Measurements from ENCODE around the gene JUP.

JUP gene

DNA sequence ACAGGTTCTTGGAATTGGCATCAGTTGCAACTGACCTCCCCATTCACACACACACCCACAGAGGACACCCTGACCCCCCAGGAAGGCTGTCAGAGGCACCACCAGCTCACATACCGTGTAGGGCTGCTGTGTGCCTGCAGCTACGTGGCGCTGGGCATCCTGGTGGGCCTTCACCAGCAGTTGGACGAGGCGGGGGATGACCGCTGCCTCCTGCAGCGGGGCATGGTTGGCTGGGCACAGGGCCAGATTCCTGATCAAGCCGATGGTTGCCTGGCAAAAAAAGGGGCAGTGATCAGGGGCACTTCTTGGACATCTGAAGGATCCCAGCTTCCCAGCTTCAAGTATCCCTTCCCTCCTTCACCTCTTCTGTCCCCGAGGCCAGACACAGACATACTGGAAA, 27.9 kb downstream of the JUP start:
- no peak for DNase-seq (ENCODE audit: low read depth)

DNA sequence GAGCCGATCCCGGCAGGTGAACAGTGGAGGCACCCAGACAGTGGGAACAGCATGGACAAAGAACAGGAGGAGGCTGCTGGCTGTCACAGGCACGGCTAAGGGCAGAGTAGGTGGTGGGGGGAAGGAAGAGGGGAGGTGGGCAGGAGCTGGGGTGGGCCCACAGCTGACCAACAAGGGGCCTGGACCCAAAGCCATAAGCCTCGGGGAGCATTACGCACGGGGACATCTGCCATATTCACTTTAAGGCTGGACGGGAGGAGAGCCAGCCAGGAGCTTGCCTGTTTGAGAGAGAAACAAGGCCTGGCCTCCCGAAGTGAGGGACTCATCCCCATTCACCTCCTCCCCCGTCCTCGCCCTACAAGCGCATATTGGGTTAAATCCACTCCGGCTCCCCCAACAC, 32.4 kb downstream of the JUP start:
- no peak for DNase-seq (ENCODE audit: low read depth)

DNA sequence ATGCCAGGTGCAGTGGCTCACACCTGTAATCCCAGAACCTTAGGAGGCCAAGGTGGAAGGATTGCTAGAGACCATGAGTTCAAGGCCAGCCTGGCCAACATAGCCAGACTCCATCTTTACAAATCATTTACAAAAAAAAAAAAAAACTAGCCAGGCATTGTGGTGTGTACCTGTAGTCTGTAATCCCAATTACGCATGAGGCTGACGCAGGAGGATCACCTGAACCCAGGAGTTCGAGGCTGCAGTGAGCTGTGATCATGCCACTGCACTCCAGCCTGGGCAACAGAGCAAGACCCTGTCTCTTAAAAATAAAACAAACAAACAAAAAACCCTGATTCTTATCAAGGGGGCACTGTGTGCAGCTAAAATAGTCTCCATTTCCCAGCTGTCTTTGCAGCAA, 35.2 kb downstream of the JUP start:
- DNase-seq (ENCODE audit: low read depth) = no peak

DNA sequence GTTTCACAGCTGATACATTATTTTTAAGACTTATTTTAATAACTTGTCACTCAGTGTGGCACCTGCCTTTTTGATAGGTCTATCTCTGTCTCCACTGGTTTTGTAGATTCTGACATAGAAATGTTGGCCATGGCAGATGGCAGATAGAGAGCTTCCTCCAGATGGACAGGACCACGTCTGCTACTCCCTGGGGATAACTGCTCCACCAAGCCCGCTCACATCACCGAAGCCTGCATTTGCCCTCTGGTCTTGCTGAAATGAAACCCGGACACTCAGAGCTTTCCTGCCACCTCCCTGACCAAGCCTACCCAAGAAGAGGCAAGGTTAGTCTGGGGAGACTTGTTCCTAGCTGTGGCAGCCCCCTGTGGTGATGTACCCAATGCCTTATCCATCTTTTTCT, 35.6 kb downstream of the JUP start:
- DNase-seq (ENCODE audit: low read depth) = no peak

DNA sequence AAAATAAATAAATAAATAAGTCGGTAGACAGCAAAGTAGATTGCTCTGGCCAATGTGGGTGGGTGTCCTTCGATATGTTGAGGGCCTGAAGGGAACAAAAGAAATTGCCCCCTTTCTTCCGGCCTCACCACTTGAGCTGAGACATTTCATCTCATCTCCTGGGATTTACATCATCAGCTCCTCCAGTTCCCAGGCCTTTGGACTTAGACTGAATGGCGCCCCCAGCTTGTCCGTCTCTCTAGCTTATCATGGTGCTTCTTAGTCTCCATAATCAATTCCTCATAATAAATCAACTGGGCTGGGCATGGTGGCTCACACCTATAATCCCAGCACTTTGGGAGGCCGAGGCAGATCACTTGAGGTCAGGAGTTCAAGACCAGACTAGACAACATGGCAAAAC, 38.2 kb downstream of the JUP start:
- no peak for DNase-seq (ENCODE audit: low read depth)

DNA sequence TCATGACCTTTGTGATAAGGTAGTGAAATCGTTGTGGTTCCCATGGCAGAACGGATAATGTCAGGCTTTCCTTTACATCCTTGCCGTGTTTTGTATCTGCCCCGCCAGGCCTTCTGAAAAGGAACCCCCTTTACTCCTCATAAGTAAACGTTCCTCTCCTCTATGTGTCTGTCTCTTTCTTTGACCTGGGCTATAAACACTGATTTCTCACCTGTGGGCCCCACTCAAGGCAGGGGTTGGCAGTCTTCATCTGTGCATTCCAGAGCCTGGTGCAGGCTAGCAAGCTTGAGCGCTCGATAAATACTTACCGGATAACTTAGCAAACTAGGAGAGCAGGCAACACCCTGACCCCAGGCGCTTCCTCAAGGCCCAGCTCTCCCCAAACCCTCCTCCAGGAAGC, 44.8 kb downstream of the JUP start:
- DNase-seq (ENCODE audit: low read depth) = no peak

DNA sequence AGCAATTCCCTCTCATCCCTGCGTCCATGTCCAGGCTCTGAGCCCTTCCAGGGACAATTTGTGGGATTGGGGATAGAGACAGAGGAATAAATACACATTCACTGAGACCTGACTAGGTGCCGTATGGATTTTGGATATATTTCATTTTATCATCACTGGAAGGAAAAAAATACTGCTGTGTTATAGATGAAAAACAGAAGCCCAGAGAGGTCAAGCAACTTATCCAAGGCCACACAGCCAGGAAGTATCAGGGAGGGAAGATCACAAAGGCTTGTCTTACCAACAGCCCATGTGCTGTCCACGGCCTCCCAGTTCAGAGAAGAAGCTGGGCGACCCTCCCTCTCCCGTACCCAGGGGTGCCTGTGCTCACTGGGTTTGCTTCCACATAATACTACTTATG, 46.0 kb downstream of the JUP start:
- no peak for DNase-seq (ENCODE audit: low read depth)

DNA sequence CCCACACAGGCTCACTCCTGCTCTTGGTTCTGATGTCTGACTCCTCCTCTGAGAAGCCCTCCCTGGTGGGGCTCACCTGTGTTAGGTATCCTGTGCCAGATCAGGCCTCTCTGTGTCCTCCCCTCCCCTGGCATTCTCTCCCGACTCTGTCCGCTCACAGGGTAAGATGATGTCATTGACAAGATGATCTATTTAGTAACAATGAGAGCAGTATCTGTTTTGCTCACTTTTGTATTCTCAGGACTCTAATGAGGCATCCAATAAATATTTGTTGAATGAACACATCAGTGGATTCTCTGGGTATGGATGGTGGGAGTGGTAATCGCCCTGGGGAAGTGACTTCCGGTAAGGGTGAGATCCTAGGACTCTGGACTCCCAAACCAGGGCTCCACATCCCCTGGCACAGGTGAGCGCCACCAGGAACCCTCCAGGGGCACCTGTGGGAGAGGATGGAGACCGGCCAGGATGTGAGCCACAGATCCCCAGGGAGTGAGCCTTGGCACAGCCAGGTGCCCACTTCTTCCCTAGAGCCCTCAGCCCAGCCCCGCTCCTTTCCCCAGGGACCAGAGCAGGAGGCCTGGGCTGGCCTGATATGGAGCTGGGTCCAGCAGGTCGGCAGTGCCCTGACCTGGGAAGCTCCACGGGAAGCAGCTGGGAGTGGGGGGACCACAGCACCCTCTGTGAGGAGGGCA, 46.7 kb downstream of the JUP start:
- no peak for DNase-seq (ENCODE audit: low read depth)

DNA sequence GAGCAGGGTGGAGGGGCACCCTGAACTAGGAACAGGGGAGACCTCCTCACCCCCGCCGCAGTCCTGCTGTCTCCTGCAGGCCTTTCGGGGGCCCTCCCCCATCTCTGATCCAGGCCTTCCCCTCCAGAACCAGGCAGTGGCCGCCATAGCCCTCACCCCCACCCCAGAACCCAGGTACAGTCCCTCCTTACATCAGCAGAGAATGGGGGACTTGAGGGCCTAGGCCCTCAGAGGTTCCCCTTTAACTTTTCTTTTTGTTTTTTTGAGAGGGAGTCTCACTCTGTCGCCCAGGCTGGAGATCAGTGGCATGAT, 47.8 kb downstream of the JUP start:
- no peak for DNase-seq (ENCODE audit: low read depth)

DNA sequence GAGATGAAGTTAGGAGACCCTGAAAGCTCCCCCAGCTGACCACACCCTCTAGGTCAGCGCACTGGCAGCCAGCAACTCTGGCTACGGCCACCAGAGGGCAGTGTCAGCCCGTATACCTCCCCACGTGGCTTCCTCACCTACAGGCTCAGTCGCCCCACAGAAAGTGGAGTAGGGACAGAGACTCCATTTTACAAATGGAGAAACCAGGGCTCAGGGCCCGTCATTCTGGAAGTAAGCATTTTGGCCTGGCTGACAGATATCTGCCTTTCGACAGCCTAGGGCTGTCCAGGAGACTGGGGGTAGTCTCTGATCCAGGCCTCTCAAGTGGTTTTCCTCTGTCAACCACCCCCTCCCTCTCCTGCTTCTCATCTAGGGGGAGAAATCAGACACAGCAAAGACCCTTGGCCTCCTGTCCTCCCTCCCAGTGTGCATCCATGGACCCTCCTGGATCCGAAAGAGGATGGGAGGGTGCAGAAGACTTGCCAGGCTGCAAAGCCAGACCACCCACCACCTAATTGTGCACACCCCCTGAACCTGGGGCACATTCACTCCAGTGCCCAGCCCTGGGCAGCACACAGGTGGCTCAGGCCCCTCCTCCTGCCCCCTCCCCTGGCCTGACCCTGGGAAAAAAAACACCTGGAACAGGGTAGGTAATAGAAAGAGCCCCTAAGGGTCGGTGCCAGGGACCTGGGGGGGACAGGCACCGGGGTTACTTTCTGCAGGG, 48.3 kb downstream of the JUP start:
- peak; percentile 53 for DNase-seq (ENCODE audit: low read depth)

DNA sequence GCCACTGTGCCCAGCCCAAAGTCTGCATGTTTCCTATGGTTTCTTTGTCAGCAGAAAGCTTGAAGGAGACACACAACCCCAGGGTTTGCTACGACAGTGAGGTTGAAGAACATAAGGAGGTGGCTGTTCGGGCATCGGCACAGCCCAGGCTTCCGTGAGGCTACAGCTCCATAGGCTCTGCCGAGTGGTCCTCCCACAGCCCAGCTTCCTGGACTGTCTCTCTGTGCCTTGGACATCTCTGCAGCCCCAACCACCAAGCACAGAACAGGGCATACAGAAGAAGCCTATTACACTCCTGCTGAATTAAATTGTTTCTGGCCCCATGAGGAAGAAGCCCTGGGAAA, 48.9 kb downstream of the JUP start:
- no peak for DNase-seq (ENCODE audit: low read depth)

DNA sequence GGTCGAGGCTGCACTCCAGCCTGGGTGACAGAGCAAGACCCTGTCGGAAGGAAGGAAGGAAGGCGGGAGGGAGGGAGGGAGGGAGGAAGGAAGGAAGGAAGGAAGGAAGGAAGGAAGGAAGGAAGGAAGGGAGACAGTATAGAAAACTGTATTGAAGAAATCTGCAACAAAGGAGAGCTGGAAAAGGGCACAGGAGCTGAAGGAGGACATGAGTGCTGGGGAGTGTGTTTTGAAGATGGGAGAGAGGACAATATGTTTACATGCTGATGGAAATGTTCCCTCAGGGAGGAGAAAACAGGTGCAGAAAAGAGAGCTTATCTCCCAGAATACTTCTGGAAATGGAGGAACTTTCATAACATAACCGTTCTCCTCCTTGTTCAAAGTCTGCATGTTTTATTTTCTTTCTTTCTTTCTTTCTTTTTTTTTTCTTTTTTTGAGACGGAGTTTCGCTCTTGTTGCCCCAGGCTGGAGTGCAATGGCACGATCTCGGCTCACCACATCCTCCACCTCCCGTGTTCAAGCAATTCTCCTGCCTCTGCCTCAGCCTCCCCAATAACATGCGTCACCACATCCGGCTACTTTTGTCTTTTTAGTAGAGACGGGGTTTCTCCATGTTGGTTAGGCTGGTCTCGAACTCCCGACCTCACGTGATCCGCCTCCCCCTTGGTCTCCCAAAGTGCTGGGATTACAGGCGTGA, 49.4 kb downstream of the JUP start:
- DNase-seq (ENCODE audit: low read depth) = no peak

DNA sequence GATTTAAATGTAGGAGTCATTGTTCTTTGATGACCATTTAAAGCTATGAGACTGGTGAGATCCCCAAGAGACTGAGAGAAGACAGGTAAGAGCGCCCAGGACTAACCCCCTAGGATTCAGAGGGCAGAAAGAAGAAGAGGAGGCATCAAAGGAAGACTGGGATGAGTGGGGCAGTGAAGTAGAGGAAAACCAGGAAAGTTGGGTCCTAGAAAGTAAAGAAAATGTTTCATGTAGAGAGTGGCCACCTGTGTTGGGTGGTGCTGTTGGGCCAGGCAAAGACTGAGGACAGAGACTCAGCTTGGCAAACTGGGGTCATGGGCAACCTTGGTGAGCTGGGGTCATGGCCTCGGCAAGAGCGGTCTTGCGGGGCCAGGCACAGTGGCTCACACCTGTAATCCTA, 50.8 kb downstream of the JUP start:
- DNase-seq (ENCODE audit: low read depth) = no peak

DNA sequence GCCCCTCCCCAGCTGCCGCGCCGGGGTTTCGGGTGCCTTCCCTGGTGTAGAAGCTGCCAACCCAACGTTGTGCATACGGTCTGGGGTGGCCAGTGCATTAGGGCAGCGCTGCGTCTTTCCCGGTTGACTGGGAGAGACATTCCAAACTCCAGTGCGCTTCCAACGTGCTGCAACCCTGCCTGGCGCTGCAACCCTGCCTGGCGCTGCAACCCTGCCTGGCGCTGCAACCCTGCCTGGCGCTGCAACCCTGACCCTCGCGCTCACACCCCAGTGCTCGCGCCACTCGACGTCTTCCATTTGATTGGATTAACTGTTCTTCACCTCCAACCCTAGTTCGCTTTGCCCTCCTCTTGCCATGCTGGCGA, 51.6 kb downstream of the JUP start:
- no peak for DNase-seq (ENCODE audit: low read depth)

DNA sequence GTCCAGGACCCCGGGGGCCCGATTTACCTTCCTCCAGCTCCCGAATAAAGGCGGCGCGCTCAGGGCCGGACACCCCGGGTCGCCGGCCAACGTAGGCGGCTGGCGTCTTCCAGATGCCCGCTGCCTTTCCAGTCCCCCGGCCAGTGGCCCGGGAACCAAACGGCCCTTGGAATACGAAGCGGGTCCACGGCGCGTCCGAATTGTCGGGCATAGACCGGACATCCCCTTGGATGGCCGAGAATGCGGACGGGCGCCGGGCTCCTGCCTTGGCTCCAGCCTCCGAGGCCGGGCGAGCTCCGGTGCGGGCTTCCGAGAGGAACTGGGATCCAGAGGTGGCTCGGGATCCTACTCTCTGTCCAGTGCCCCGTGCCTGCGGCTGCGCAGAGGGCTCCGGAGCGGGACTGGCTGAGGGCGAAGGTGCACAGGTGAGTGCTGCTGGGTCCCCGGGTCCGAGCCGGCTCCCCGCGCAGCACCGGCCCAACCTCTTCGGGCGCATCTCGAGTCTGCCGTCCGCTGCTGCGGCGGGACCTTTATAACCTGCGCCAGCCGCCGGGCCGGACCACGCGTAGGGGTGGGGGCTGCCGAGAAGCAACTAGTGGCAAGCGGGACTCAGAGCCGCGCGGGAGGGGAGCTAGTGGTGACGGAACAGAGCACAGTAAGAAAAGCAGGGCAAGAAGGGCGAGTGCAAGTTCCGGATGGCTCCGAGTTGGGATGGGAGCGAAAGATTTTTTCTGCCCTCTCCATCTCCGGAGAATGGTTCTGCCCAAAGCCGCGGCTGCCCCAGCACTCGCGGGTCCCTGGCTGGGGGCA, 52.2 kb downstream of the JUP start, which contains the start of gene HAP1:
Gene HAP1, minus strand, starts transcription at position 505 of the 810 bp plus-strand sequence. Its CDS starts 9 bp downstream, at position 496.
- no peak for DNase-seq (ENCODE audit: low read depth)

DNA sequence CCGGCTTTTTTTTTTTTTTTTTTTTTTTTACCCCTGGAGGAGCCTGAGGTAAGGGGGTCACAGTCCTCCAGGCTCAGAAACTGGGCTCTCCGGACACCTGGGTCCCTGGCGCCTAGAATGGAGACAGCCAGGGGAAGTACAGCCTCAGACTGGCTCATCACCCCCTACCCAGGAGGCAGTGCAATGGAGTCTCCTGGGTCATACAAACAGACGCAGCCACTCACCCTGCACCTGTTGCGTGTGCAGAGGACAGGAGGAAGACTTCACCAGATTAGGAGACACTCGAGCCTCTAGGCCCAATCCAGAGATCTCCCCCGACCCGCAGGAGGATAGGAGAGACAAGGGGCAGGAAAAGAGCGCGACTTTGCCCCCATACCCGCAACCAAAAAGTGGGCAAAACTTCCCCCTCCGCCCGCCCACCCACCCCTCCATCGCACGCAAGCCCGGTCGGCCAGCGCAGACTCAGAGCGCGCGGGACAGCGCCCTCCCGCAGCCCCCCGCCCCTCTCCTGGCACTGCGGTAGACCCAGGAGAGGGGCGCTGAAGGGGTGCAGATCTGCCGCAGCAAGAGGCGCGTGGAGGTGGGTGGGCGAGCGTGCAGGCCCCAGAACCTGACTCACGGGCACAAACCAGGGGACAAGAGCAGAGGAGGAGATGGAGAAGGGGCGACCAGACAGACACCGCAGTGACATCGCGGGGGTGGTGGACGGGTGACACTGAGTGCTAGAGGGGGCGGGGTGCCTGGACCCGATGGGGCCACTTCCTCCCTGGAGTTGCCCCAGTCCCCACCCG, 53.0 kb downstream of the JUP start:
- no peak for DNase-seq (ENCODE audit: low read depth)

DNA sequence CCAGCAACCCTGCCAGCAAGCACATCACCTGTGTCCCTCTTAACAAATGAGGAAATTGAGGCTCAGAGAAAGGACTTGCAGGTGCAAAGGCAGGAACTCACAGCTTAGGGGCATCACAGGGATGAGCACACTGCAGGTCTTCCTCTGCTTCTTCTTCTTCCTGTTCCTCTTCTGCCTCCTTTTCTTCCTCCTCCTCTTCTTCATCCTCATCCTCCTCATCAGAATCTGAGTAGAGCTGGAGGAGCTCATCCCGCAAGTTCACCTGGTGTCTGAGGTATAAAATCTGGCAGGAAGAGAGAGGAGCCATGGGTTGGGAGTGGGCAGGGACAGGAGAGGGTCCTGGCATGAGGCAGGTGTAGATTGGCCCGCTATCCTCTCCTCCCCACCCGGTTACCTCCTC, 54.7 kb downstream of the JUP start:
- no peak for DNase-seq (ENCODE audit: low read depth)

DNA sequence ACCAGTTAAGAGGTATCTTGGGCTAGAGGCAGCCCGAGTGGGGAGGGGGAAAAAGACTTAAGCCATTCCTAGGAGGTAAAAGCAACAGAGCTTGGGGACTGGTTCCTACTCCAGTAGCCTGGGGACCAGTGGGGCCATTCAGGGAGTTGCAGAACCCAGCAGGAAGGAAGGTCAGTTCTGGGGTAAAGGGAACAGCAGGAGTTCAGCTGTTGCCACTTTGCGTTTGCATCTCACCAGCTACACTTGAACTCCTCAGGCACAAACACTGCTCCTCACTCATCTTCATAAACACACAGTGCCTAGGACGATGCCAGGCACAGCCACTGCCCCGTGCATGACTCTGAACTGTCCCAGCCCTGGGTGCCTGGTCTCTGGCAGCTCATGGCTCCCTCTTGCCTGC, 56.0 kb downstream of the JUP start:
- no peak for DNase-seq (ENCODE audit: low read depth)

DNA sequence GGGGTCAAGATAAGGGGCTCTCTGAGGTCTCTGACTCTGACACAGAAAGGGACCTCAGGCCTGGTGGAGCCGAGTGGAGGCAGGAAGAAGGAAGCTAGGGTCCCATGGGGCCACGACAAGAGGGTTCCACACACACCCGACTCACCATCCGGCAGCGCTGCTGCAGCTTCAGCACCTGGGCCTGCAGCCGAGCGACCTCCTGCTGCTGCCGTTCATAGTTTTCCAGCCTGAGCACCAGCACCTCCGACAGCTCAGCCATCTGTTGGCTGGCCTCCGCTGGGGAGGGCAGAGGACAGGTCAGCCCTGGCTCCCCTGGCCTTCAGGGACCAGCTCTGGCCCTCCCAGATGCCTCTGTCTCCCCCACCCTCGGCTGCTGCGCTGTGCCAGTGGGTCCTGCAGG, 58.5 kb downstream of the JUP start:
- DNase-seq (ENCODE audit: low read depth) = no peak

DNA sequence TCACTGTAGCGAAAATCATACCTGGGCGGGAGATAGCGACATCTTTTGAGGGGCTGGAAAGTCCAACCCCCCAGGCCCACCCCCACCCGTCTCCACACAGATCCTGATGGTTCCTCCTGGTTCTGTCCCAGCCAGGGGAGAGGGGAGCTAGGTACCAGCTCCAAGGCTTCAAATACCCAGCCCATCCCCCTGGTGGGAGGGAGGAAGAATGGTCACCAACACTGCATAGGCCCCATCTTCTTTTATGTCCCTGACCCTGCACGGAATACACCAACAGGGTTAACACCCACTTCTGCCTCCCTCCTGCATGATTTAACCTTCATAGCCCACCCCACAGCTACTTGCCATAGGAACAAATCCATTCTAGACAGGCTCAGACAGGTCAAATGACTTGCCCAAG, 61.4 kb downstream of the JUP start:
- DNase-seq (ENCODE audit: low read depth) = no peak

DNA sequence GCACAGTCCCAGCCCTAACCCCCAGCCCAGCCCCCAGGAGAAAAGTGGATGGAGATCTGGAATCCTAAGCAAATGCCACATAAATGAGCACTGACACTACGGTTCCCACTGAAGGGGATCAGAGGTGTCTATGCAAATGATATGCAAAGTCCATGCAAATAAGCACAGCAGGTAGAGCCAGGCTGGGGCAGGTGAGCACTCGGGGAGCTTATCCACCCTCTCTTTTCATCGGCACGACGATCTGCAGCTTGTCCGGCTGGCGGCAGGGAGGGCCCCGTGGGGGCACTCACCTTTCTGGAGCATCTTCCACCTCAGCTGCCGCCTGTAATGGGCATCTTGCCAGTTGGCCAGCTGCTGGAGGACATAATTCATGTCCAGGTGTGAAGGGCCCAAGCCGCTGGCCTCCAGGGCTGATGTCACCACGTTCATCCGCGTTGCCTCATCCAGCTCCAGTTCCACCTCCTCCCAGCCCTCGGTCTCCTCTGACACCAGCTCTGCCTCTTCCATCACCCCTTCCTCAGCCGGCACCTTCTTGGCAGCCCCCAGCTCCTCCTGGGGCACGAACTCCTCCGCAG, 61.9 kb downstream of the JUP start:
- DNase-seq (ENCODE audit: low read depth) = no peak

All from stimulated activated CD8-positive, alpha-beta memory T cell treated with anti-CD3 and anti-CD28 coated beads, Interleukin-12 subunit alpha, Interleukin-12 subunit beta, amount 100 ng/mL, for 1 hour (primary cell).